NCI-H146 (cell line): Measurements from ENCODE around the gene RNASE13.
"Not testable (repeated sequence)": the region's sequence is repeated elsewhere in the genome, so short reads cannot be mapped to it uniquely, and the experiment has no call there.

ENCODE experiments used
- DNase-seq: peaks from one replicate; lab custom pipeline; 2025; lab: John Stamatoyannopoulos, UW

Gene RNASE13

GRCh38 chr14:21041676-21042433 lies 7.2 kb upstream of the RNASE13 start, which contains the start of gene RNASE7:
Gene RNASE7, plus strand, starts transcription at chr14:21042362. Its CDS starts 631 bp downstream, at chr14:21042993.
- DNase-seq = no peak

GRCh38 chr14:21040941-21041340 lies 6.3 kb upstream of the RNASE13 start:
- DNase-seq = not testable (repeated sequence)

- no peak for DNase-seq
Measured at GRCh38 chr14:21040370-21040925, 5.8 kb upstream of the RNASE13 start.

GRCh38 chr14:21039585-21040369 lies 5.2 kb upstream of the RNASE13 start:
- peak; percentile 31 for DNase-seq

GRCh38 chr14:21038441-21039422 lies 4.1 kb upstream of the RNASE13 start:
- DNase-seq = no peak

GRCh38 chr14:21037156-21037555 lies 2.5 kb upstream of the RNASE13 start:
- no peak for DNase-seq

GRCh38 chr14:21036751-21037150 lies 2.1 kb upstream of the RNASE13 start:
- no peak for DNase-seq

GRCh38 chr14:21033133-21033698 lies 1.4 kb downstream of the RNASE13 start:
- no peak for DNase-seq

- no peak for DNase-seq
Measured at GRCh38 chr14:21032326-21033132, 2.1 kb downstream of the RNASE13 start.

- no peak for DNase-seq
Measured at GRCh38 chr14:21030531-21030930, 4.1 kb downstream of the RNASE13 start.

GRCh38 chr14:21029917-21030316 lies 4.7 kb downstream of the RNASE13 start, which contains the start of gene TPPP2:
Gene TPPP2, plus strand, starts transcription at chr14:21030217. Its CDS starts 365 bp downstream, at chr14:21030582.
- DNase-seq = no peak

GRCh38 chr14:21026988-21027315 lies 7.7 kb downstream of the RNASE13 start:
- no peak for DNase-seq

- no peak for DNase-seq
Measured at GRCh38 chr14:21026274-21026987, 8.2 kb downstream of the RNASE13 start.

- no peak for DNase-seq
Measured at GRCh38 chr14:21025371-21026273, 9.0 kb downstream of the RNASE13 start.

- peak; percentile 65 for DNase-seq
Measured at GRCh38 chr14:21024585-21025370, 9.8 kb downstream of the RNASE13 start, which contains the start of gene NDRG2. Gene NDRG2, minus strand, starts transcription at chr14:21025061. Its CDS starts 1,746 bp downstream, at chr14:21023315.

- DNase-seq = no peak
Measured at GRCh38 chr14:21023817-21024584, 10.6 kb downstream of the RNASE13 start.

GRCh38 chr14:21023174-21023573 lies 11.4 kb downstream of the RNASE13 start:
- DNase-seq = no peak
